MM.1S (cell line): ENCODE measurements around the gene JPH3.

Source experiments
- CTCF ChIP-seq: fragments of 300-600 bp; sonication (generic); IDR thresholded peaks from 2 replicates; pipeline ENCODE4 v1.5.1; 2016; ENCODE audit warnings: antibody characterized with exemption, low read length, mixed read lengths
- EZH2 ChIP-seq: fragments of 300-600 bp; sonication (generic); optimal IDR thresholded peaks from 2 replicates; pipeline ENCODE3; 2017; ENCODE audit warnings: low read depth, mild to moderate bottlenecking, antibody characterized with exemption, low read length, mixed read lengths

GRCh38 chr16:87703071-87703470 is 100.8 kb downstream of the JPH3 start:
- TF ChIP-seq CTCF (no peak), EZH2 (no peak)
